Fibroblast of lung (primary cell): ENCODE measurements around the gene ERBB4.

Experiments used
- EZH2 ChIP-seq: IDR thresholded peaks from 2 replicates; pipeline ENCODE4 v1.5.1; 2012; ENCODE audit warnings: low read length, control low read depth, mild to moderate bottlenecking; ENCODE audit errors: missing control alignments
- TF ChIP-seq, protein P1 (sequence below), 2 donors: IDR thresholded peaks in 1 of 2; conservative IDR thresholded peaks in 1 of 2; 1 replicate in 1 of 2; 2 replicates in 1 of 2; pipeline ENCODE4 v1.5.1; 2011 to 2012; ENCODE audit warnings: low read length in 2 of 2, control low read depth in 1 of 2, inconsistent platforms in 1 of 2, low read depth in 1 of 2, mild to moderate bottlenecking in 1 of 2

DNA sequence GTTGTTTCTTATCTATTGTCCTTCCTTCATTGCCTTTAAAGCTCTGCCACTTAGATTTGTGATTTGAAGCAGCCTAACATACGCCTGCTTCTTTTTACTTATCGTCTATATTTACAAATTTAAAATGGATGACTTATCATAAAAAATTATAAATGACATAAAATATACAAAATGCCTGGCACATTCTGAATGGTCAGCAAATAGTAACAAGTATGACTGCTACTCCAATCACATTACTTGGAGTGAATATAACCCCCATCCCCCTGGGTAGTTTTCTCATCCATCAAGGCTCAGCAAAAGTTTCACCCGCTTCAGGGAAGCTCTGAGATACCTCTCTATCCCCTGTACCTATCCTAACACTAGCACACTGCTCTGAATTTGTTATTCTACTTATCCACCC lies 708.9 kb downstream of the ERBB4 start:
- TF ChIP-seq, protein P1, sequence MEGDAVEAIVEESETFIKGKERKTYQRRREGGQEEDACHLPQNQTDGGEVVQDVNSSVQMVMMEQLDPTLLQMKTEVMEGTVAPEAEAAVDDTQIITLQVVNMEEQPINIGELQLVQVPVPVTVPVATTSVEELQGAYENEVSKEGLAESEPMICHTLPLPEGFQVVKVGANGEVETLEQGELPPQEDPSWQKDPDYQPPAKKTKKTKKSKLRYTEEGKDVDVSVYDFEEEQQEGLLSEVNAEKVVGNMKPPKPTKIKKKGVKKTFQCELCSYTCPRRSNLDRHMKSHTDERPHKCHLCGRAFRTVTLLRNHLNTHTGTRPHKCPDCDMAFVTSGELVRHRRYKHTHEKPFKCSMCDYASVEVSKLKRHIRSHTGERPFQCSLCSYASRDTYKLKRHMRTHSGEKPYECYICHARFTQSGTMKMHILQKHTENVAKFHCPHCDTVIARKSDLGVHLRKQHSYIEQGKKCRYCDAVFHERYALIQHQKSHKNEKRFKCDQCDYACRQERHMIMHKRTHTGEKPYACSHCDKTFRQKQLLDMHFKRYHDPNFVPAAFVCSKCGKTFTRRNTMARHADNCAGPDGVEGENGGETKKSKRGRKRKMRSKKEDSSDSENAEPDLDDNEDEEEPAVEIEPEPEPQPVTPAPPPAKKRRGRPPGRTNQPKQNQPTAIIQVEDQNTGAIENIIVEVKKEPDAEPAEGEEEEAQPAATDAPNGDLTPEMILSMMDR (conservative IDR thresholded peaks at IDR 0.05 in 1 of 2, IDR thresholded peaks at IDR 0.05 in 1 of 2; ENCODE audit: low read depth in 1 of 2, low read length in 2 of 2), result no peak
- no peak for TF ChIP-seq EZH2
